Nephron (organoid): ENCODE results near the gene AIP.

Experiments
- H3K27ac Mint-ChIP-seq, 3 experiments: 2 replicates each; pipeline ENCODE4 v1.8.0; 2020; ENCODE audit warnings: mixed read lengths in 3 of 3, mild to moderate bottlenecking in 2 of 3, moderate library complexity in 1 of 3
- H3K27me3 Mint-ChIP-seq: 2 replicates; pipeline ENCODE4 v1.8.0; 2021; ENCODE audit warnings: low read depth, mild to moderate bottlenecking, moderate library complexity, mixed read lengths
- H3K36me3 Mint-ChIP-seq: 2 replicates; pipeline ENCODE4 v1.8.0; 2020; ENCODE audit warnings: low read depth, mixed read lengths
- H3K4me1 Mint-ChIP-seq: 2 replicates; pipeline ENCODE4 v1.8.0; 2020; ENCODE audit warnings: mixed read lengths
- H3K4me3 Mint-ChIP-seq, 3 experiments: 2 replicates each; pipeline ENCODE4 v1.8.0; 2020; ENCODE audit warnings: mild to moderate bottlenecking in 3 of 3, mixed read lengths in 3 of 3, moderate library complexity in 2 of 3
- H3K9me3 Mint-ChIP-seq: 2 replicates; pipeline ENCODE4 v1.8.0; 2020; ENCODE audit warnings: mixed read lengths
- CTCF ChIP-seq, 3 experiments: fragments of 200-600 bp; sonication (generic); IDR thresholded peaks; one replicate each; pipeline ENCODE4 v1.5.0; 2021; ENCODE audit warnings: antibody characterized with exemption in 3 of 3; ENCODE audit not compliant: unreplicated experiment in 3 of 3

The AIP gene

DNA sequence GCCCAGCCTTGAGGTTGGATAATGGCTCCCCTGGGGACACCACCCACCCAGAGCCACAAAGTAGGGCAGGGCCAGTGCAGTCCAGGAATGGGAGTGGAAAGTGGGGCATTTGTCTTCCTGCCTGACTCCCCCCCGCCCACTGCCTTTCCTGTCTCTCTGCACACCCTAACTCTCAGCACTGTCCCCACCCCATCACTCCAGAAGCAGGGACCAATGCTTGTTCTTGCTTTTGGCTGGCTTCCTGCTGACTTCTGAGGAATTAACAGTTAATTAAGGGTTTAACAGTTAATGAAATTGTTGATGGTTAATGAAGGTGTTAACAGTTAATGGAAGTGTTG, 17.6 kb downstream of the AIP start:
- H3K27ac Mint-ChIP-seq: no peak overlapping the region

DNA sequence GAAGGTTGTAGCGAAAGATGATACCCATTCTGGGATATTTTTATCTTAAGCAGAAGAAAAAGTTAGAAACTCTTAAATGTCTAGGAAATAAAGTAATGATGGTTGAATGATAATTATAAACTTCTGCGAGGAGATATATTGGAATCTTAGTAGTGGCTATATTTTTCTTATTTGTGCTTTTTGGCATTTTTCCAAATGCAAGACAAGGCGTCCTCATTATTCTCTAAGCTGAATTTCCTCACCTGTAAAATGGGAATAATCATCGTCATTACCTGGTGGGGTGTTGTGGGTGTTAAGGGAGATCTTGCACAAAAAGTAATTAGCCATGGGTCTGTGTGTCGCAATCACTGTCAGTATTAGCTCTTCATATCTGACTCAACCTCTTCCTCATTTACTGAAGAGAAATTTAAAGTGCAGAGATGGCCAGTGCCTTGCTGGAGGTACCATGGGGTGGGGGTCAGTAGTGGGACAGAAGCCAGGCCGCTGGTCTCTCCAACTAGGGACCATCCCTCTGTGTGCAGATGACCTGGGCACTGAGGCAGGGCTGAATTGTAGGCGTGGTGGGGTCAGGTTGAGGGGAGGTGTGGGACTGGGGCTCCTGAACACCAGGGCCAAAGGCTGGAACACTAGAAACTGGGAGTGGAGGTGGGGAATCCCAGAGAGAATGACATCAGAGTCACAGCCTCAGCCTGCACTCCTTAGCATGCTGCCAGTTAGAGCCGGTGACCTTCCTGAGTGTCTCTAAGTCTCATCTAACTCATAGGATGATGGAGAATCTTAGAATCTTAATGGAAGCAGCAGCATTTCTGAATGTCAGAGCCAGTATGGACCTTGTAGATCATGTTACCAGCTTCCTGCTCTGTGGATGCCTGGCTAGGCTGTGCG, 18.2 kb downstream of the AIP start:
- H3K27me3 Mint-ChIP-seq: peaks cover 18% of the 10 kb centered on the region
- TF ChIP-seq CTCF (IDR thresholded peaks at IDR 0.05; ENCODE audit: unreplicated experiment in 3 of 3): no peak
- peaks cover 10% of the 10 kb centered on the region for H3K36me3 Mint-ChIP-seq

More for the DNA sequence above, 17.6 kb downstream of the AIP start:
- Mint-ChIP-seq H3K9me3 (no peaks in the 10 kb centered on the region), H3K36me3 (peaks cover 10% of the 10 kb centered on the region), H3K4me1 (peaks cover 7% of the 10 kb centered on the region), H3K27me3 (peaks cover 16% of the 10 kb centered on the region), H3K4me3 (peak overlapping the region in 1 of 3 experiments; percentile 31)
- no peak for TF ChIP-seq CTCF (IDR thresholded peaks at IDR 0.05; ENCODE audit: unreplicated experiment in 3 of 3)

DNA sequence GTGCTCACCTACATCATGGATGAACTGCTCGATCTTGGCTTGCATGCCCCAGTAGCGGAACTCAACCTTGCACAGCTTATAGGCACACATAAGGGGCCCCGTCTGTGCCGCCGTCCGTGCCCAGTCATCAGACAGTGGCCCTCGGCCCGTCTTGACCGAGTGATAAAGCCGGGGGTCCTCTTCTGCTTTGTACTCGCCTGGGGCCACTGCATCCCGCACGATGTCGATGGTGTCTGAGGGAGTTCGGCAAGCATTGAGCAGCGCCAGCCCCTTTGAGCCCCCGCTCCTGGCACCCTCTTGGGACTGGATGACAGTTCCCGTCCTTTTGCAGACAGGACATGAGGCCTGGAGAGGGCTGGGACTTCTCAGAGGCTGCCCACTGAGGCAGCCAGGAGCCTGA, 19.0 kb downstream of the AIP start:
- Mint-ChIP-seq H3K4me3 (no peak overlapping the region), H3K36me3 (peaks cover 10% of the 10 kb centered on the region), H3K27me3 (peaks cover 21% of the 10 kb centered on the region), H3K4me1 (peaks cover 16% of the 10 kb centered on the region), H3K27ac (no peak overlapping the region), H3K9me3 (no peaks in the 10 kb centered on the region)
- no peak for TF ChIP-seq CTCF (IDR thresholded peaks at IDR 0.05; ENCODE audit: unreplicated experiment in 3 of 3)

More for the DNA sequence above, 18.2 kb downstream of the AIP start:
- peaks cover 8% of the 10 kb centered on the region for H3K4me1 Mint-ChIP-seq
- peak overlapping the region; percentile 11 to 39 (median 31) for H3K4me3 Mint-ChIP-seq
- H3K27ac Mint-ChIP-seq: no peak overlapping the region
- H3K9me3 Mint-ChIP-seq: no peaks in the 10 kb centered on the region

GRCh38 chr11:67502328-67502979, 19.6 kb downstream of the AIP start:
- Mint-ChIP-seq H3K27ac (peak overlapping the region in 2 of 3 experiments; percentile 2 to 51), H3K36me3 (peaks cover 10% of the 10 kb centered on the region), H3K27me3 (peaks cover 21% of the 10 kb centered on the region), H3K4me1 (peaks cover 20% of the 10 kb centered on the region), H3K9me3 (no peaks in the 10 kb centered on the region), H3K4me3 (peak overlapping the region; percentile 77 to 87 (median 86))
- no peak for TF ChIP-seq CTCF (IDR thresholded peaks at IDR 0.05; ENCODE audit: unreplicated experiment in 3 of 3)

- Mint-ChIP-seq H3K36me3 (peaks cover 10% of the 10 kb centered on the region), H3K27ac (peak overlapping the region in 2 of 3 experiments; percentile 2 to 51), H3K4me1 (peaks cover 20% of the 10 kb centered on the region), H3K27me3 (peaks cover 21% of the 10 kb centered on the region), H3K4me3 (peak overlapping the region; percentile 77 to 87 (median 86)), H3K9me3 (no peaks in the 10 kb centered on the region)
- TF ChIP-seq CTCF (IDR thresholded peaks at IDR 0.05; ENCODE audit: unreplicated experiment in 3 of 3): no peak
These were observed 20.5 kb downstream of the AIP start for GRCh38 chr11:67503119-67504004.
